Iris pigment epithelial cell (primary cell): ENCODE data around the gene ABHD3.
"Not testable (repeated sequence)": the region's sequence is repeated elsewhere in the genome, so short reads cannot be mapped to it uniquely, and the experiment has no call there.

ENCODE experiments used
- DNase-seq: peaks from one replicate; pipeline ENCODE4 v3.0.0-alpha.2; 2011; ENCODE audit warnings: low read depth

Gene ABHD3

DNA sequence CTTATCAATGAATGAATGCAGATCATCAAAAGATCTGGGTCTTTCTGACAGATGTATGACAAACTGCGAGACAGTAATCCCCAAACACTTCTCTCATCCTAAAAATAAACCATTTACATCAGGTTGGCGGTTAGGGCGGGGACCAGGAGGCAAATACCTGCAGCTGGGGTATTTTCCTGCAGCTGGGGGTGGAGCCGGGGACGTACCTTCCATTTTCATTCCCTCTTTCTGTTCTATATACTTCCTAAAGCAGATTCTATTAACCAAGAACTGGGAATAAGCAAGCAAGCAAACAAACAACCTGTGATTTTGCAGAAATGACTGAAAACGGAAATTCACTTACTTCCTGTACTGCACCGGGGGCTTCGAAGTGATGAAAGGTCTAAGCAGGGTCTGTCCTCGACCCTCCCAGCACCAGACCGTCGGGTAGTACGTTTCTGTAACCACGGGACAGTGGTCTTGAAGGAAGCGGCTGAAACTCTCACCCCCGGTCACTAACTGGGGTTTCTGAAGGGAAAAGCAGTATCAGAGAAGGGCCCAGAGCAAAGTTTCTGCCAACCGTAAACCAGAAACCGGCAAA, 1.2 kb downstream of the ABHD3 start:
- DNase-seq: no peak

DNA sequence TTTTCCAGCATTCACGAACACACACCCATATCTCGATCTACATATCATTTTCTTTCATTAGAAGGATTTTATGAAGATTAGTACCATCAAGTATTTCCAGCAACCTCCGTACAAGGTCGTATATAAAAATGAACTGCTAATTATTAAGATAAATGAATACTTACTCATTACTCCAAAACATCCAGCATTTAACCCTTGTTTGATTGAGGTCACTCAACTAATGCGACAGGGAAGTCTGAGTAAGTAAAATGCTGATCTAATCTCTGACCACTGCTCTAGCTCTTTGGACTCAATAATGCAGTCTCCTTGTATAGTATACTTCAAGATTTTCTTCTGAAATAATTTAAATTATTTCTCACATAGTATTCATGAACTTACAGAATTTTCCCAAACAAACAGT, 2.0 kb downstream of the ABHD3 start:
- DNase-seq: no peak

DNA sequence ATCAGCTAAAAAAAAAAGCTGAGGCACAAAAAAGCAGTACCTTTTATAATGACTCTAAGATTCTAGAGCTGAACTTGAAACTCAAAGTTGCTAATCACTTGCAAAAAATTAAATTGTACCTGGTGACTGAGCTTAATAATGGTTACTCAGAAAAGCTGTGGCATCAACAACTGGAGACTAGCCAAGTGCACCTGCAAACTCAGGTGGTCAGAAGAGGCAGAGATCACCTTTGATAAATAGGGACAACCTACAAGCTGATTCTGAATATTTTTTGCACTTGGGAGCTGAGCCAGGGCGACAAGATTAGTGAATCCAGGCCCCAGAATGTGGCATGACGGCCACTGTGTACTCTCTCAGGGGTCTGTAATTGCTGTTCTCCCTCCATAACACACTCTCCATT, 3.0 kb downstream of the ABHD3 start:
- no peak for DNase-seq

DNA sequence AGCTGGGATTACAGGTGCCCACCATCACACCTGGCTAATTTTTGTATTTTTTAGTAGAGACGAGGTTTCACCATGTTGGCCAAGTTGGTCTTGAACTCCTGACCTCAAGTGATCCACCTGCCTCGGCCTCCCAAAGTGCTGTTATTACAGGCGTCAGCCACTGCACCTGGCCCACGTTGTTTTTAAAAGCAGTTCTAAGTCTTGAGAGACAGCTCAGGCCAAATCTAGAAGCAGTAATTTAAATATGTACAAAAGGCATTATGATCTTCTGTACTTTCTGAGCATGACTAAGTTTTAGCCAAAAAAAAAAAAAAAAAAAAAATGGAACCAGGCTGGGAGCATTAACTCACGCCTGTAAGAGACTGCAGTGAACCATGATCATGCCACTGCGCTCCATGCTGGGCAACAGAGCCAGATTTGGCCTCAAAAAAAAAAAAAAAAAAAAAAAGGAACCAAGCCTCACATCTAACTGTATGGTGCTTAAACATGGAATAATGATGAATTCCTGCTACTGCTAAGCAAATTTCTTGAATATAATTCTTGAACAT, 4.0 kb downstream of the ABHD3 start:
- DNase-seq: no peak

DNA sequence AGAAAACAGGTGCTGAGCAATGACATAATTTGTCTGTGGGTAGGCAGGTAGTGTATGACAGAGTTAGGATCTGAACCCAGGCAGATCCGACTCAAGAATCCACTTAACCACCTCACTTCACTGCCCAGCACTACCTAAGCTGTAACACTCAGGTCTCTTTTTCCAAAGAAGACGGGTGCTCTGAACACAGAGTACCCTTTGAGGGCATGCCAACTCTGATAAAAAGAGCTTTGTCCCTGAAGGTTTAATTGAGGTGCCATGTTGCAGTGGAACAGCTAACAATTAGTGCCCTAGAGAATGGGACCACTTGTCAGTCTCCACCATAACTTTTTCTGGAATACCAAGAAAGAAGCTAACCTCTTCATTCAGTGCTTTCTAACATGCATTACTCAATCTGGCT, 11.3 kb downstream of the ABHD3 start:
- no peak for DNase-seq

DNA sequence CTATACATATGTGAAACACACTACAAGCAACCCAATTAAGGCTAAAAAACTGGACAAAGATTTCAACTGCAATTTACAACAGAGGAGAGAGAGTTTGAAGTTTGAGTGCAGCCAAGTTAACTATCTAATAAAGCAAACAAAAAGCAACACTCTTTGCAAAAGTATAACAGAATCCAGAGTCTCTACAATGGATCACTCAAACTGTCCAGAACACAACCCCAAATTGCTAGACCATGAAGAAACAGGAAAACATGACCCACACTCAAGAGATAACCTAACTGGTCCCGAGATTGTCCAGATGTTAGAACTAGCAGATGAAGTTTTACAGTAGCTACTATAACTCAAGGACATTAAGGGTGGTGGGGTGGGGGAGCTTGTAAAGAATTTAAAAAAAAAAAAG, 14.8 kb downstream of the ABHD3 start:
- no peak for DNase-seq

DNA sequence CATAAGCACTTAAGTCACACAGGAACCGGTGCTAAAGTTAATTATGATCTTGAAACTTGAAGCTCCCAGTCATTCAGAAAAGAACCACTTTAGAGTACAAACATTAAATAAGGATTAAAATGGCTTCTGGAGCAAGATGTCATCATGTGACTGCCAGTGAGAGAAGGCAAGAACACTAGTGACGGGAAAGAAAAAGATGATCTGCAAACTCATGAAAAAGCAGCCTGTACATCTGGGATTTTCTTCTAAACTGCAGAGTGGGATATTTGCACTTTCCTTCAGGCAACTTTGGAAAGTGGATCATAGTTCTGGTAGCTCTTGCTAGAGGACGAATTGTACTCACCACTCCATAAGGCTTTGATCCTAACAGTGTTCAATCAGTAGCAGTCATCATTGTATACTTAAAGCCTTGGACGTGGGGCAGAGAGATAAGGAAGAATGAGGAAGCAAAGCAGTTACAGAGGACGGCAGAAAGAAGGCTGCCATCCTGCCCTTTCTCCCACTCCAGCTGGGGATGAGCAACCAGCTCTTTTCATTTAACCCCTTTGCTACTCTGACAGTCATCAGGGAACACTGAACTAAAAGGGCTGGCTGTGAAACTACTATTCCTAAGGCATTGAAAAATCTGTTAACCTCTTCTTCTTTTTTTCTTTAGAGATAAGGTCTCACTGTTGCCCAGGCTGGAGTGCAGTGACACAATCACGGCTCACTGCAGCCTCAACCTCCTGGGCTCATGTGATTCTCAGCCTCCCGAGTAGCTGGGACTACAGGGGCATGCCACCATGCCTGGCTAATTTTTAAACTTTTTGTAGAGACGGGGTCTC, 18.1 kb downstream of the ABHD3 start:
- DNase-seq: peak; percentile 32

DNA sequence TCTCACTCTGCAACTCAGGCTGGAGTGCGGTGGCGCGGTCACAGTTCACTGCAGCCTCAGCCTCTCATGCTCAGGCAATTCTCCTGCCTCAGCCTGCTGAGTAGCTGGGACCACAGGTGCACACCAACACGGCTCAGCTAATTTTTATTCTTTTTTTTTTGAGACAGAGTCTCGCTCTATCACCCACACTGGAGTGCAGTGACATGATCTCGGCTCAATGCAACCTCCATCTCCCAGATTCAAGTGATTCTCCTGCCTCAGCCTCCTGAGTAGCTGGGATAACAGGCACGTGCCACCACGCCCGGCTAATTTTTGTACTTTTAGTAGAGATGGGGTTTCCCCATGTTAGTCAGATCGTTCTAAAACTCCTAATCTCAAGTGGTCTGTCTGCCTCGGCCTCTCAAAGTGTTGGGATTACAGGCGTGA, 19.0 kb downstream of the ABHD3 start:
- DNase-seq: not testable (repeated sequence)

DNA sequence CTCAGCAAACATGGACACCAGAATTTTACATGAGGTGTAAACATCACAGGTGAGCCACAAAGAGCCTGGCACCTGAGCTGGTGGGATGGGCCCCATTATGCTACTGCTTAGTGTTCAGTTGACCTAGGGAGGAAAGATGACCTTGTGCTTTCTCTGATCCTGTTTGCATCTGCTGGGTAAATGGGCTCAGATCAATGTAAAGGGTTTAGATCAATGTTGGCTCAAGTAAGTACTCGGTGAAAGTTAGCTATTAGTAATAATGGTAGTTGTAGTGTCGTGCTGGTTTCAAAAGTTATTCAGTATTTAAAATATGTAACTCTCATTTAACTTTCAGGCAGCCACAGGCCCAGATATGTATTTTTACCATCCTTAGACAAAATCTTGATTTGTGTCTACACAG, 19.8 kb downstream of the ABHD3 start:
- DNase-seq: no peak

DNA sequence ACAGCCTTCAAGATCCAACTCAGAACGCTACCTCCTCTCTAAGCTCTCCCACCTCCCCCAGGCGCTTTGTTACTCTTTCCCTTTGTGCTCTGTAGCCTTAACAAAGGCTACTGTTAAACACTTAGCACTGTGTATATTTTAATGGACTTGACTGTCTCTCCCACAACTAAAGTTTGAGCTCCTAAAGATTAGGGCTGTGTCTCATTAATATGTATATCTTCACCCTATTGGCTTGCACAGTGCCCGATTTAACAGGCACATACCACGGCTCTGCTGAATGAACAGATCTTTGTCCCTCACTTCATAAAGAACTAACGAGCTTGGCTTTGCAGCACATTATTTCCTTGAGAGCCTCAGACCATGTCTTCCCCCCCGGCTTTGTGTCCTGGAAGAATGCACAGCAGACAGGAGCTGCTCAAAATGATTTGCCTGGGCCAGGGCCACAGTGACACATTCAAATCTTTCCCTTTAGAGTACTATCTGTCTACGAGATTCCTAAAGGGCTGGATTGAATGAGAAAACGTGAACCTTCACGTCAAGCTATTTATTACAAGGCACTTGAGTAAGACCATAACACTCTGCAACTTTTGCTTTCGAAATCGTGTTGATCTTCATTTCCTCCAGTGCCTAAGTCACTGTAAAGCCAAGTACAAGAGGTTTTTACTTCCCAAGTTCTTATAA, 22.1 kb downstream of the ABHD3 start:
- peak; percentile 80 for DNase-seq

DNA sequence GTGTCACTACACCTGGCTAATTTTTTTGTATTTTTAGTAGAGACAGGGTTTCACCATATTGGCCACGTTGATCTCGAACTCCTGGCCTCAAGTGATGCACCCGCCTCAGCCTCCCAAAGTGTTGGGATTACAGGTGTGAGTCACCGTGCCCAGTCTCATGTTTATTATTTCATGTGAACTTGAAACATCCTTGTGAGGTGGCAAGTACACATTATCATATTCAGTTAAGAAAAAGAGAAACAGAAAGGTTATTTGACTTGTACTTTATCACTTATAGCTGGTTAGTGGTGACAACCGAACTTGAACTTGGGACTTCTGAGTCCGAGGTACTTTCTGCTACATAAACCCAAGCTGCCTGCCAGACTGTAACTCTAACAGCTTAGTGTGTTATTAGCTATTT, 24.4 kb downstream of the ABHD3 start:
- DNase-seq: no peak

DNA sequence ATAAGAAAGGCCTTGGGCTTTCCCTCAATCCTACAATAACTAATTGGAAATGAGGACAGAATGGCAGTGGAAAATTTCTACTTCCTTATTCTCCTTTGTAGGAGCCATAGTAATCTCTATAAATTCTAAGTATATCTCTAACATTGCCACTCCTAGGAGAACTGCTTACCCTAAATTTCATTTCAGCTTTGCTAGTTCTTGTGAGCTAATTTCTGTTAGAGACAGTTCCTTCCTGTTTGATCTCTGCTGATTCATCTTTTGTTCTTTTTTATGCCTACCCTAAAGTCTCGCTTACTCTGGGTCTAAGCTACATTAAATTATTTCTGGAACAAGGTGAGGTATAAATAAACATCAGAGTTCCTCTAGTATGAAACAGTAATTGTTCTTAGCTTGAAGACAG, 25.7 kb downstream of the ABHD3 start:
- no peak for DNase-seq

DNA sequence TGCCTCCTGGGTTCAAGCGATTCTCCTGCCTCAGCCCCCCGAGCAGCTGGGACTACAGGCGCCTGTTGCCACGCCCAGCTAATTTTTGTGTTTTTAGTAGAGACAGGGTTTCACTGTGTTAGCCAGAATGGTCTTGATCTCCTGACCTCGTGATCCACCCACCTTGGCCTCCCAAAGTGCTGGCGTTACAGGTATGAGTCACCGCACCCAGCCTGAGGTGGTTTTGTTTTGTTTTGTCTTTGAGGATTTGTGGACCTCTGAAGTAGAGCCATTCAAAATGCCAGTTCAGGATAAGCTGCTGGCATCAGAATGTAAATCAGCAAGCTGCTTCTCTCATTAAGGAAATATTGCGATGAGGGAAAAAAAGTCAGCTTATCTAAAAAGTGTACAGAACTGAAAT, 29.2 kb downstream of the ABHD3 start:
- not testable (repeated sequence) for DNase-seq

DNA sequence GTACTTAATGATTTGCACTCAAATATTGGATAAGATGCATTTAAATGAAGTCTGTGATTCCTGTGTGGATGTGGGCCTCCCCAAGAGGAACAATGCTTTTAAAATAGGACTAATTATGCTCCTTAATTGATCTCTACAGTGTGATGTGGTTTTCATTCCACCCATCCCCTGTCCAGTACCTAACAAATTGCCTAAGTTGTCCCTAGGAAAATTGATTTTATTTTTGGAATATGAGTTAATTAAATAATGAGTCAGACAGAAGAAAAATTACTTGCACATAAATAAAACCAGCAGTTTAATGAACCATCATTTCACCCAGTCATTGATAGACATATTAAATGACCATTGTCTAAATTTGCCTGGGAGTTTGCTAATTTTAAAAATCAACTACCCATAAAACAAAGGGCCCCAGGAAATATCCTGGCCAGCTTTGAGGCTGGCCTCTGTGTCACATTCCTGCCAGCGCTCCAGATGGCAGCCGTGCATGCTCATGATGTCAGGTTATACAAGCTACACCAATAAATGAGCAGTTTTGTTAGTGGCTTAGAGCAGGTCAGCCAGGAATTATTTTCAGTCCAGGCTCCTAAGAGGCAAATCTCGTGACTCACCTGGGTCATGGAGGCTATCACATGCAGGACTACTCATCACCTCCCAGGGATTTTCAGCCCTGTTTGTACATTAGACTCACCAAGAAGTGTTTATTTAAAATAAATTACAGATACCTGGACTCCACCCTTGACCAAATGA, 31.9 kb downstream of the ABHD3 start:
- peak; percentile 67 for DNase-seq

DNA sequence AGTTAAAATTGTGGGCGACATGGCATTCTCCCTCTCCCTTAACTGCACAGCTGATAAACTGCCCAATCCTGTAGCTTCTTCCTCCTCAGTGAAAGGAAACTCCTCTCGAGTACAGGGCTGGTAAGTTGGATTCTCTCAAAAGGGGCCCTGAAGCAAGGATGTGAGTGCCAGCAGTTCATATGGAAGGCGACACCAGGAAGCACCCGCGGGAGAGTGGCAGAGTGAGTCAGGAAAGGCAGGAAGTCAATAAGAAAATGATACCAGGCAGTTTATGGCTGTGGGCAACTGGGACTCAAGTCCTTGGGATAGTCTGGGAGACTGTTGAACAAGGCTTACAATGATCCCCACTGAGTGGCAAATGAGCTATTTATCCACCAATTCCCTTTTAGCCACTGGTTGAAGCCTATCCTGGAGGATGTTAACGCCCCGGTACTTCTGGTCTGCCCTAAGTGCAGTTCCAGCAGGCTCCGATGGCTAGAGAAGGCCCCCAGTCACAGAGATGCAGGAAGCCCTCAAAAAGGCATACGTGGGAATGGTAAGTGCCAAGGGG, 34.8 kb downstream of the ABHD3 start:
- no peak for DNase-seq

DNA sequence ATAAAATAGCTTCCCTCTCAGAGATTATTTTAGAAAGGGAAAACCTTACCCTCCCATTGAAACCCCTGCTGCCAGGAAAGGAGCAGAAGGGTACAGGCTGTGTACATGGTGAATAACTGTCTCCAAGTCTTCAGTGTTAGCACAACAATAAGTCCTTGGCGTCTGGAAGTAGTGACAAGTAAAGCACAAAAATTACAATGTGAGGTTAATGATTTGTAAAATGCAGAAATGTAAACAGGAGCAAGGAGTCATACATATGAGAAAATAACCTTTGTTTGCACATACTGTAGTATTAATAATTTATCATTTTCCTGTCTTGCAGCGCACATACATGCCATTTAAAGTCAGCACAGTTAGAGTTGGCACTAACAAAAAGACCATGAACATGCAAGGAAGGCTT, 40.5 kb downstream of the ABHD3 start:
- DNase-seq: no peak

DNA sequence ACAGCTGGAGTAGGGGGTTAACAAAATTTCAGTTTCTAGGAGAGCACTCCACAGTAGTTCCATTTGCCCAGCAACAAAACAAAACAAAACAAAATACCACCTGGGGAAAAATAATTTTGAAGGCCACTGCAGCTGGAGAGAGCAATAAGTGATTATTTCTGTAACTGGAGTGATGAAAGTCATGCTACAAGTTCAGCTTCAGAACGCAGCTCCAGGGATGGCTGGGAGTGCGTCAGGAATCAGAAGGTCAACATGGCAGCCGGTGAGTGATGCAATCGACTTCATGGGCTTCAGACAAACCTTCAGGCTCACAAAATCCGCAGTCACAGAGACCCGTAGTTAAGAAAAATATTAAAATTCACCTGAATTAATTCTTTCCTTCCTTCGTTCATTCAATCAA, 41.0 kb downstream of the ABHD3 start:
- no peak for DNase-seq

DNA sequence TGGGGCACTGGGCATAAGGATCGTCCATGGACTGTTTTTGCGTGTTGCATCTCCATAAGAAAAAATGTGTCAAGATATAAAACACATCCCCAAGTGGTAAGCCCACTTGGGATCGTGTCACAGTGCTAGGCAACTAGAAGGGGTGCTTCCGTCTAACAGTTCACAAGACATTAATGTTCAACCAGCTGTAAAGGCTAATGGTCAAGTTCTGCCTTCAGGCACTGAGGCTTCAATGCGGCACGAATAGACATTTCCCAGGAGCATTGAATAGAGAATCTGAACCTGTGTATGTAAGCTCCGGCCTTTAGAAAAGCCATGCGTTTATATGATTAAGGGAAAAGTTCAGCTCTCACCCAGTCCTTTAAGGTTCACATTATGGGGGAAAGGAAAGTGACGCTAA, 42.0 kb downstream of the ABHD3 start:
- no peak for DNase-seq

DNA sequence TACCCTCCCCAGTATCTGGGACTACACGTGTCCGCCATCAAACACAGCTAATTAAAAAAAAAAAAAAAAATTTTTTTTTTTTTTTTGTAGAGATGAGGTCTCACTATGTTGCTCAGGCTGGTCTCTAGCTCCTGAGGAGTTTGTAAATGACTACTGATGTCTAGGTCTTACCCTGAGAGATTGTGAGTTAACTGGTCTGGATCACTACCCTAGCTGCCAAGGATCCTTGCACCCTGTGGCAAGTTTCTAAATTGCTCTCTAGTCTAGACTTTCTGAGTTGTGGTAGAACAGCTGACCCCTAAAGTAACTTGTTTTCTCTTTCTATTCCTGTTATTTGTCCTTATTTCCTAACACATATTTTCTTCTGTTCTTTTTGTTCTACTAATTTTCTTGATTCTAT, 44.5 kb downstream of the ABHD3 start:
- DNase-seq: no peak

DNA sequence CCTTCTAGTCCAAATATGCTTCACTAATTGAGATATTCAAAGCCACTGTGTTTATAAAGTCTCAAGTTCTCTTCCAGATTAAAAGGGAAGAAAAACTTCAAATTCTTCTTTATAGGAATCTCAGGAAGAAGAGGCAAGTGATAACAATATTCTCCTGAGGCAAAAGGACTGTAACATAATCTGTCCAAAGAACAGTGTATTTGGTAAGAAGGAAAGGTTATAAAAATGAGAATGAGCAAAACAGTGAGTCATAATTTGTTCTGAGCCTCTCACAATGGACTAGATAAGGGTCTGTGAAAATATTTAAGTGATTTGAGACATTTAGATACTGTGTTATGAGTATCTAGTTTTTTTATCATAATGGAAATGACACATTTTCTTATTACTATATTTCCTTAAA, 48.2 kb downstream of the ABHD3 start:
- DNase-seq: peak; percentile 76

DNA sequence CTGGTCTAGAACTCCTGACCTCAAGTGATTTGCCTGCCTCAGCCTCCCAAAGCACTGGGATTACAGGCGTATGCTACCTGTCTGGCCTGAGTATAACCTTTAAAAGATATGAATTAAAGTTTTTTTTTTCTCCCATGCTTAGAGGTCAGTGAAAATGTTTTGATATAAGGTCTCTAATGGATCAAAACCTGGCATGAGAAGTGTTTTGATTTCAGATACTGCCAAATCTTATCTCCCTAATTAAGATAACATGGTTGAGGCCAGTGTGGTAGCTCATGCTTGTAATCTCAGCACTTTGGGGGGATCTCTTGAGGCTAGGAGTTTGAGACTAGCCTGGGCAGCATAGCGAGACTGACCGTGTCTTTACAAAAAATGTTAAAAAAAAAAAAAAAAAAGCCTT, 51.2 kb downstream of the ABHD3 start:
- DNase-seq: no peak

DNA sequence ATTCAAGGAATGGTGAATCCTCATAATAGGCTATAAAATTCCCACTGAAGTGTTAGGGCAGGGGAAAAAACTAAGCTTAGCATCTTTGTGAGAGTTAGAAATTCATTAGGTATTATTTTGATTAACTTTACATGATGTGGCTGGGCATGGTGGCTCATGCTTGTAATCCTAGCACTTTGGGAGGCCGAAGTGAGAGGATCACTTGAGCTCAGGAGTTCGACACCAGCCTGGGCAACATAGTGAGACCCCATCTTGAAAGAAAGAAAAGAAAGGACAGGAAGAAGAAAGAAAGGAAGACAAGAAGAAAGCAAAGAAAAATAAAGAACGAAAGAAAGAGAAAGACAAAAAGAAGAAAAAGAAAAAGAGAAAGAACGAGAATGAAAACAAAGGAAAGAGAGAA, 52.5 kb downstream of the ABHD3 start:
- DNase-seq: no peak
